GM23248 (cell line): ENCODE data around the gene SAMSN1. TPM values are rescaled to one million over a fixed set of nuclear protein-coding genes. Genes with fewer than 3 reads are reported as not detected.

Experiments
- DNase-seq: peaks from one replicate; pipeline ENCODE4 v3.0.0-alpha.2; 2015
- H2AFZ ChIP-seq: fragments of 200-600 bp; sonication (generic); 2 replicates; pipeline ENCODE4 v1.6.1; 2016; ENCODE audit warnings: antibody characterized with exemption
- H3F3A ChIP-seq: fragments of 200-600 bp; sonication (generic); 2 replicates; pipeline ENCODE4 v1.6.1; 2016; ENCODE audit warnings: mild to moderate bottlenecking, antibody characterized with exemption, mixed run types; ENCODE audit not compliant: insufficient read depth
- H3K27ac ChIP-seq: fragments of 200-600 bp; sonication (generic); 2 replicates; pipeline ENCODE4 v1.5.1; 2016; ENCODE audit warnings: mild to moderate bottlenecking
- H3K27me3 ChIP-seq: fragments of 200-600 bp; sonication (generic); replicated peaks from 2 replicates; pipeline ENCODE4 v1.6.1; 2016; ENCODE audit warnings: mild to moderate bottlenecking; ENCODE audit not compliant: insufficient read depth
- H3K36me3 ChIP-seq: fragments of 200-600 bp; sonication (generic); 2 replicates; pipeline ENCODE4 v1.6.1; 2016; ENCODE audit warnings: low read depth, mild to moderate bottlenecking
- H3K4me1 ChIP-seq: fragments of 200-600 bp; sonication (generic); 2 replicates; pipeline ENCODE4 v1.6.1; 2016; ENCODE audit warnings: mild to moderate bottlenecking; ENCODE audit not compliant: insufficient read depth
- H3K4me2 ChIP-seq: fragments of 200-600 bp; sonication (generic); one replicate; pipeline ENCODE4 v1.6.1; 2016; ENCODE audit warnings: mild to moderate bottlenecking; ENCODE audit not compliant: unreplicated experiment
- H3K4me3 ChIP-seq: fragments of 200-600 bp; sonication (generic); 2 replicates; pipeline ENCODE4 v1.5.1; 2016; ENCODE audit warnings: mild to moderate bottlenecking
- H3K79me2 ChIP-seq: fragments of 200-600 bp; sonication (generic); 2 replicates; pipeline ENCODE4 v1.6.1; 2016; ENCODE audit warnings: mild to moderate bottlenecking; ENCODE audit not compliant: insufficient read depth
- H3K9ac ChIP-seq: fragments of 200-600 bp; sonication (generic); 2 replicates; pipeline ENCODE4 v1.6.1; 2016; ENCODE audit warnings: mild to moderate bottlenecking
- H3K9me2 ChIP-seq: fragments of 200-600 bp; sonication (generic); 2 replicates; pipeline ENCODE4 v1.6.1; 2016; ENCODE audit warnings: mixed run types, mild to moderate bottlenecking, moderate library complexity; ENCODE audit not compliant: insufficient read depth
- H3K9me3 ChIP-seq: fragments of 200-600 bp; sonication (generic); one replicate; pipeline ENCODE4 v1.6.1; 2017; ENCODE audit warnings: low read depth
- H4K20me1 ChIP-seq: fragments of 200-600 bp; sonication (generic); 2 replicates; pipeline ENCODE4 v1.6.0; 2016; ENCODE audit not compliant: insufficient read depth
- EZH2 ChIP-seq: fragments of 200-600 bp; sonication (generic); IDR thresholded peaks from 2 replicates; pipeline ENCODE4 v1.6.1; 2018; ENCODE audit warnings: antibody characterized with exemption, mild to moderate bottlenecking; ENCODE audit not compliant: insufficient read depth, poor library complexity, severe bottlenecking
- EZH2phosphoT487 ChIP-seq: fragments of 200-600 bp; sonication (generic); IDR thresholded peaks from 2 replicates; pipeline ENCODE4 v1.6.1; 2018; ENCODE audit warnings: antibody characterized with exemption, moderate library complexity, mild to moderate bottlenecking, low read depth; ENCODE audit not compliant: insufficient read depth
- WGBS, 2 experiments: methylation state at CpG; one replicate each; pipeline ENCODE4 v1.1.6; 2015 to 2017; ENCODE audit warnings: low lambda C conversion rate in 2 of 2, low coverage in 1 of 2; ENCODE audit errors: missing lambda C conversion rate in 2 of 2; 5-methylcytosine and 5-hydroxymethylcytosine counted together
- in situ Hi-C: fragments of 300-500 bp; cut with MboI; formaldehyde crosslinking; loops from 2 replicates; pipeline ENCODE4 v1.15.0; 2020
- polyA plus RNA-seq: library from polyadenylated mRNA; unstranded; fragments of >200 nt; fragmentation: Nextera tagmentation; extraction: Ambion mirVana; gene quantifications from 2 replicates; pipeline ENCODE4 v1.2.1, GENCODE V29; 2016
- total RNA-seq: library from RNA; depleted of rRNA; stranded (reverse); fragments of >200 nt; shearing (Covaris generic); gene quantifications from 2 replicates; pipeline ENCODE4 v1.2.3, GENCODE V29; 2014

Gene SAMSN1
- total and polyA plus RNA-seq, 2 experiments from 2014 or later = not detected

DNA sequence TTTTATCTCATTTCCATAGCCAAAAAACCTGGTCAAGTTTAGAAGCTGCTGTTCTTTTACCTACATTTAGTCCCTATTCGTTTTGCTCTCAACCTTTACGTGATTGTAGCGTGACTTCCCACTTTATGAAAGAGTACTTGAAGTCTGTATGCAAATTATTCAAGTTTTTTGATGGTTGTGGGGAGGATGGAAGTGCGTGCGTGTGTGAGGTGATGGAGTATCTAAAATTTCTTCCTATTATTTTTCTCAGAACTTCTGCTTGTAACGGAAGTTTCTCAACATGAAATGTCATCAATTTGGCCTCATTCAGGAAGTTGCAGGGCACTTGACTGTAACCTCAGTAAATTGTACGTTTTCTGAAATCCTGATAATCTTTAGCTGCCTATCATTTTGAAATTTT, 64.0 kb downstream of the SAMSN1 start:
- Histone ChIP-seq H3K4me3 (no peak overlapping the region), H4K20me1 (no peaks in the 10 kb centered on the region), H3K4me1 (no peaks in the 10 kb centered on the region), H3K4me2 (no peak overlapping the region), H3K9me2 (no peaks in the 10 kb centered on the region), H3K9ac (no peak overlapping the region), H3F3A (no peaks in the 10 kb centered on the region), H3K27ac (no peak overlapping the region), H3K36me3 (no peaks in the 10 kb centered on the region), H3K79me2 (no peaks in the 10 kb centered on the region), H3K27me3 (no peaks in the 10 kb centered on the region), H3K9me3 (no peaks in the 10 kb centered on the region), H2AFZ (no peak overlapping the region)
- in situ Hi-C loops = no loop called here
- no peak for DNase-seq
- 35 to 37% methylated on average over 7 of the region's 7 CpGs for WGBS, 2 experiments
- TF ChIP-seq EZH2 (no peak), EZH2phosphoT487 (no peak)

DNA sequence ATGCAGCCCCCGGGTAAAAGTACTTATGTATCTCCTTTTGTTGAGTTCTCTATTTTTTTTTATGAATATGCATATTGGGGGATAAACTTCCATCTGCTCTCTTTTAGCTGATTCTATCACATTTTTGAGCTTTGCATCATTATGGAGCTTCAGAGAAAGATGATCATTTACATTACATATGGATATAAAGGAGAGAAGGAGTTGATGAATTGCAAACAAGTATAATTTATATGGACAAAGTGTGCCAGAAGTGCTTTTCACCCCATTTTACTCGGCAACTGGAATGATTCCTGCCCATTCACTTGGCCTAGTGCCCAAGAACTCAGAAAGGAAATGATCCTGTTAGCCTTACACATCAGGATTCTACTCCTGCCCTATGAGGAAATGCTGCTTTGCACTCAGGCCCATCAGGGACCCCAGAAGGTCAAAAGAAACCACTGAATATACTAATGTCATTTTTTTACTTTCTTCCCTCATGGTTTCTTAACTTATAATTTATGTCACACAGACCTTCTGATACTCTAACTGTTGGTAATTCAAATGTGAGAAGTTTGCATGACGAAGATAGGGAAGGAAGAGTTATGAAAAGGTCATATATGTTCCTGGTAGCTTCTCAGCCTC, 65.6 kb downstream of the SAMSN1 start:
- no peak for DNase-seq
- WGBS, 2 experiments = 13 to 34% methylated on average over 3 of the region's 3 CpGs
- no peaks in the 10 kb centered on the region for H3K9me3 ChIP-seq
- no peaks in the 10 kb centered on the region for H3K4me1 ChIP-seq
- H3K9me2 ChIP-seq = no peaks in the 10 kb centered on the region
- in situ Hi-C loops = no loop called here
- TF ChIP-seq EZH2 = no peak
- H3F3A ChIP-seq = no peaks in the 10 kb centered on the region
- H3K79me2 ChIP-seq = no peaks in the 10 kb centered on the region
- no peak overlapping the region for H3K4me2 ChIP-seq
- no peaks in the 10 kb centered on the region for H3K27me3 ChIP-seq
- no peak overlapping the region for H2AFZ ChIP-seq
- no peak overlapping the region for H3K27ac ChIP-seq
- no peak overlapping the region for H3K9ac ChIP-seq
- H4K20me1 ChIP-seq = no peaks in the 10 kb centered on the region
- H3K4me3 ChIP-seq = no peak overlapping the region
- H3K36me3 ChIP-seq = no peaks in the 10 kb centered on the region

DNA sequence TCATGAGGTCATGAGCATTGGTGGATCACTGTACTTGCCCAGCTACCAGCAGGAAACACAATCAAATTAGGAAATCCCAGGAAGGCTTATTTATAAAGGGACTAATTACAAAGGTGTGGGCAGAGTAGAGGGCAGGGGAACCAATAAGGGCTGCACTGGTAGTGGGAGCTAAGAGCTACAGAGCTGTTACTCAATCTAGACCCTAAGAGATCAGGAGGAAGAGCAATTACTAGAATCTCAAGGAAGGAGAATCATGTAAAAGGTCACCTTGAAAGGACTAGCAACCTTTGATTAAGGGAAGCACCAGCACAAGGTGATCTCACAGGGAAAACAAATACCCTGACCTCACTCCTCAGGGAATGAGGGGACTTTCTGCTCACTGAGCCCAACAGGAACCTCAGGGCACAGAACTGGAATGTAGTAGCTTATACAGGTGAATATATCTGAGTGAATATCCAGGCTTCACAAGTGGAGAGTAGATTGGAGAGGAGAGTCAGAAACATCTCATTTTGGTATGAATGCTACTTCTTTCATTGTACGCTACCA, 66.8 kb downstream of the SAMSN1 start:
- 10 to 20% methylated on average over 1 of the region's 1 CpG for WGBS, 2 experiments
- no peaks in the 10 kb centered on the region for H3K79me2 ChIP-seq
- no peak overlapping the region for H3K4me3 ChIP-seq
- H4K20me1 ChIP-seq = no peaks in the 10 kb centered on the region
- H3K27ac ChIP-seq = no peak overlapping the region
- no peaks in the 10 kb centered on the region for H3K36me3 ChIP-seq
- no peak overlapping the region for H2AFZ ChIP-seq
- TF ChIP-seq EZH2 (no peak), EZH2phosphoT487 (no peak)
- DNase-seq = no peak
- H3K27me3 ChIP-seq = no peaks in the 10 kb centered on the region
- H3K4me2 ChIP-seq = no peak overlapping the region
- in situ Hi-C loops = no loop called here
- H3K9me2 ChIP-seq = no peaks in the 10 kb centered on the region
- H3K9me3 ChIP-seq = no peaks in the 10 kb centered on the region
- no peak overlapping the region for H3K9ac ChIP-seq
- no peaks in the 10 kb centered on the region for H3K4me1 ChIP-seq
- H3F3A ChIP-seq = no peaks in the 10 kb centered on the region

DNA sequence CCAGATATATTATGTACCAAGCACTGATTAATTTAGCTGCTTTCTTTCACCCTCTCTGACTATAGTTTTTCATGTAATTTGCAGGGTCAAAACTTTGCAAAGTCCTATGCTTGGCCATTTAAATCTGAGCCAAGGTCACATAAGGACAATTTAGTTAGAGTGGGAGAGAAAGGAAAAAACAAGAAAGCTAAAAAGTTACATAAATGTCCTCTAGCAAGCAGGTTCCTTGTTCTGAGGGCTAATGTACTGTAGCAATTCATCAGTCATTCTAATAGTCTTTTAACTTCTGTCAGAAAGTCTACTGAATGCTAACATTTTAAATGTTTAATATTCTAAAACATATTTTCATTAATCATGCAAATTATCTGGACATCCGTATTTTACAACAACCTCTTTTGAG, 68.3 kb downstream of the SAMSN1 start:
- Histone ChIP-seq H3K4me2 (no peak overlapping the region), H3K36me3 (no peaks in the 10 kb centered on the region), H3K27ac (no peak overlapping the region), H3K9me2 (no peaks in the 10 kb centered on the region), H3K9ac (no peak overlapping the region), H3F3A (no peaks in the 10 kb centered on the region), H3K27me3 (no peaks in the 10 kb centered on the region), H2AFZ (no peak overlapping the region), H3K79me2 (no peaks in the 10 kb centered on the region), H4K20me1 (no peaks in the 10 kb centered on the region), H3K4me1 (no peaks in the 10 kb centered on the region), H3K4me3 (no peak overlapping the region), H3K9me3 (no peaks in the 10 kb centered on the region)
- no peak for DNase-seq
- TF ChIP-seq EZH2 = no peak
- no peak for TF ChIP-seq EZH2phosphoT487
- in situ Hi-C loops = no loop called here
- 28 to 30% methylated on average over 1 of the region's 1 CpG for WGBS, 2 experiments
